ENCODE results near the gene NXPE1.

The NXPE1 gene

DNA sequence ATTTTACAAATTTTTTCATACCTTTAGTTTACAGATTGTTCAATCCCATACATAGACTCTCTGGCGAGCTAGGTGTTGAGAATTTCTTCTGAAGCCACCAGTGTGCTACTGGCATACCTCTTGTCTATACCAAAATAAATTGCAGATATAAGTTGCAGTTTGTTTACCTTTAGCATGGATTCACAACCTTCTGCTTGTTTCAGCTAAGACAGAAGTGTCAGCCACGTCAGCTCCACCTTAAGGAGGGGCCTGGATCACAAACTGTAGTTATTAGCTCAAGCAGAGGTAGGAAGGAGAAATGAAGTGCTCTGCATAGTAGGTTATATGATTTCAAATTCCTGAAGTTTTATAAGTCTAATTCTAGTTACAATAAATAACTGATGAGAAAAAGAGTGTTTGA is 35.9 kb upstream of the NXPE1 start, which contains the start of gene NXPE4:
Gene NXPE4 (minus strand): TSS at position 216 of the 400 bp plus-strand sequence. CDS start 1,027 bp downstream, outside the sequence.
- Mint-ChIP-seq H3K27ac (ENCODE audit: low read depth) (no peak within 1 kb of the TSS), H3K4me1 (no peaks in the 10 kb centered on the region), H3K36me3 (ENCODE audit: insufficient read depth) (no peaks in the 10 kb centered on the region), H3K4me3 (no peak within 1 kb of the TSS), H3K27me3 (peaks cover 11% of the 10 kb centered on the region), H3K9me3 (no peaks in the 10 kb centered on the region)
- DNase-seq (ENCODE audit: low spot score in 2 of 2) (no peak), ATAC-seq (replicated peaks; ENCODE audit: extremely low read depth, poor library complexity, severe bottlenecking) (no peak)

- H3K27me3 Mint-ChIP-seq: peaks cover 11% of the 10 kb centered on the region
- H3K27ac Mint-ChIP-seq (ENCODE audit: low read depth): no peak overlapping the region
These were observed 35.0 kb upstream of the NXPE1 start for GRCh38 chr11:114594703-114595102.

GRCh38 chr11:114587398-114587953 is 27.8 kb upstream of the NXPE1 start:
- Mint-ChIP-seq H3K27ac (ENCODE audit: low read depth) (no peak overlapping the region), H3K4me3 (no peak overlapping the region), H3K36me3 (ENCODE audit: insufficient read depth) (no peaks in the 10 kb centered on the region), H3K4me1 (no peaks in the 10 kb centered on the region), H3K9me3 (peaks cover 20% of the 10 kb centered on the region), H3K27me3 (peaks cover 24% of the 10 kb centered on the region)
- DNase-seq (ENCODE audit: low spot score in 2 of 2): no peak
- ATAC-seq (replicated peaks; ENCODE audit: extremely low read depth, poor library complexity, severe bottlenecking): no peak

More at GRCh38 chr11:114594703-114595102, 35.0 kb upstream of the NXPE1 start:
- Mint-ChIP-seq H3K36me3 (ENCODE audit: insufficient read depth) (no peaks in the 10 kb centered on the region), H3K4me3 (no peak overlapping the region), H3K9me3 (no peaks in the 10 kb centered on the region), H3K4me1 (no peaks in the 10 kb centered on the region)
- ATAC-seq (replicated peaks; ENCODE audit: extremely low read depth, poor library complexity, severe bottlenecking): no peak
- DNase-seq (ENCODE audit: low spot score in 2 of 2): no peak

DNA sequence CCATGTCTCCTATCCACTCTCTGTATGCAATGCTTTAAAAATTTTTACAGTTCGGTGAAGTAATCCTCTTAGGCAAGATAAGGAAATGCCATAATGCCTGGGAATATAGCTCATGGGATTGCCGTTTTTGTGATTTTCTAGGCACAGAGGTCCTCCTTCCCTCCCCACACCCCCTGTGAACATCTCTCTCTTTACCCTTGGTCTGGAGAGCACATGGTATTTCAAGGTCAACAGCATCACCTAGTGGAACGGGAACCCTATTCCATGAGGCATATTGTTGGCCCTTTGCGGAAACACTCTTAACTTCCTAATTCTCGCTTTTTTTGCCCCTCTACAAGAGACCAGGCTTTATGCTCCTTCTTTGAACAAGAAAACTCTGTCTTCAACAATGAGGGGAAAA is 27.1 kb upstream of the NXPE1 start:
- no peak for ATAC-seq (replicated peaks; ENCODE audit: extremely low read depth, poor library complexity, severe bottlenecking)
- Mint-ChIP-seq H3K4me1 (no peaks in the 10 kb centered on the region), H3K4me3 (no peak overlapping the region), H3K9me3 (peaks cover 20% of the 10 kb centered on the region), H3K27ac (ENCODE audit: low read depth) (no peak overlapping the region), H3K36me3 (ENCODE audit: insufficient read depth) (no peaks in the 10 kb centered on the region), H3K27me3 (peaks cover 18% of the 10 kb centered on the region)
- DNase-seq (ENCODE audit: low spot score in 2 of 2): no peak

DNA sequence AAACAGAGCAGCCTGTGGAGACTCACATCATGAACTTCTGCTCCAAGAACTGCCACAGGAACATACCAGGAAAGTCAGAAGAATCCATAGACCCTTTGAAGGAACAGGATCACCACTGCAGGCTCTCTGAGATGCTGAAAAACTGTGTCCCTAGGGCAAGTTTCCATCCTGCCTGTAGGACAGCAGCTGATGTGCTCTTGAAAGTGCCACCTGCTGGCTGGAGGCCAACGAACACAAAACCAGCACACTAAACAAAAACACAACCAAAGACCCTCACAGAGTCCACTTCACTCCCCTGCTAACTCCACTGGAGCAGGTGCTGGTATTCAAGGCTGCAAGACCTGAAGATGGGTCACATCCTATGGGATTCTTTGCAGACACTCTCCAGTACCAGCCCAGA is 12.0 kb upstream of the NXPE1 start:
- H3K27ac Mint-ChIP-seq (ENCODE audit: low read depth): no peak overlapping the region
- no peak for ATAC-seq (replicated peaks; ENCODE audit: extremely low read depth, poor library complexity, severe bottlenecking)
- H3K36me3 Mint-ChIP-seq (ENCODE audit: insufficient read depth): peaks cover 2% of the 10 kb centered on the region
- no peaks in the 10 kb centered on the region for H3K9me3 Mint-ChIP-seq
- DNase-seq (ENCODE audit: low spot score in 2 of 2): no peak
- peaks cover 40% of the 10 kb centered on the region for H3K27me3 Mint-ChIP-seq
- no peak overlapping the region for H3K4me3 Mint-ChIP-seq
- H3K4me1 Mint-ChIP-seq: no peaks in the 10 kb centered on the region

DNA sequence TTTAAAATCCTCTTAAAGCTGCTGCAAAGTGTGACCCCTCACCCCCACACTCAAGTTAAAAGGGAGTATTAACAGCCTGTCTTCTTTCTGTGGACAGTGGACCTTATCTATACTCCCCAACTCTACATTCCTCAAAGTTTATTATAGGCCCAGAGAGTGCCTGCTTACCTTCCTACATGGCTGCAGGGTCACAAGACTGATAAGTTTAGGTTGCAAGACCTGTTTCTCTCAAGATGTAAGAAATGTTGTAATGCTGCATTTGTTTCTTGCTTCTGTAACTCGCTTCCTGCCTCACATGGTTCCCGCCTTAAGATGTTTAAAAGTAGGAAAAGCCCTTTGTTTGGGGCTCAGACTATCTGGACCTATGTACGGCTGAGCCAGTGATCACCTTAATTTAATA is 10.1 kb upstream of the NXPE1 start:
- H3K9me3 Mint-ChIP-seq: no peaks in the 10 kb centered on the region
- H3K27me3 Mint-ChIP-seq: peaks cover 39% of the 10 kb centered on the region
- H3K36me3 Mint-ChIP-seq (ENCODE audit: insufficient read depth): no peaks in the 10 kb centered on the region
- no peak for DNase-seq (ENCODE audit: low spot score in 2 of 2)
- H3K4me3 Mint-ChIP-seq: no peak overlapping the region
- H3K27ac Mint-ChIP-seq (ENCODE audit: low read depth): no peak overlapping the region
- no peak for ATAC-seq (replicated peaks; ENCODE audit: extremely low read depth, poor library complexity, severe bottlenecking)
- no peaks in the 10 kb centered on the region for H3K4me1 Mint-ChIP-seq

- Mint-ChIP-seq H3K27ac (ENCODE audit: low read depth) (no peak overlapping the region), H3K4me3 (no peak overlapping the region), H3K4me1 (no peaks in the 10 kb centered on the region), H3K27me3 (peaks cover 50% of the 10 kb centered on the region), H3K36me3 (ENCODE audit: insufficient read depth) (no peaks in the 10 kb centered on the region), H3K9me3 (no peaks in the 10 kb centered on the region)
- ATAC-seq (replicated peaks; ENCODE audit: extremely low read depth, poor library complexity, severe bottlenecking) (no peak), DNase-seq (ENCODE audit: low spot score in 2 of 2) (no peak)
These were observed 6.6 kb upstream of the NXPE1 start for GRCh38 chr11:114566276-114566675.

DNA sequence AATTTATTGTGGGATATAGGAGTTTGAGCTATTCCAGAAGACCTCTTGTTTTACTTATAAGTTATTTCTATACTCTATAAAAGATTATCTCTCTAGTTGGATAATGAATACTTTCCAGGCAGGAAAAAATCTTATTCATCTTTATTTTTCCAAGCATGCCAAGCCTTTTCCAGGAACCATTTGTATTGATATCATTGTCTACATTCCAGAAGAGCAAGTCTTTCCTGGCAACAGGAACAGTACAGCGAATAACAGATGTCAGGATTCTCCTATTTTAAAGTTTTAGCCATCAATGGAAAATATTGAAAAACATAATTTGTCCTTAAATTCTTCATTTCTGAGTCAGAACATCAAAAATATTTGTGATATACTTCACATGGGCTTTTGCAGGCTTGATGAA is 5.2 kb upstream of the NXPE1 start:
- DNase-seq (ENCODE audit: low spot score in 2 of 2) (no peak), ATAC-seq (replicated peaks; ENCODE audit: extremely low read depth, poor library complexity, severe bottlenecking) (no peak)
- Mint-ChIP-seq H3K9me3 (no peaks in the 10 kb centered on the region), H3K4me3 (no peak overlapping the region), H3K27me3 (peaks cover 53% of the 10 kb centered on the region), H3K4me1 (no peaks in the 10 kb centered on the region), H3K27ac (ENCODE audit: low read depth) (no peak overlapping the region), H3K36me3 (ENCODE audit: insufficient read depth) (no peaks in the 10 kb centered on the region)

GRCh38 chr11:114563077-114563476 is 3.4 kb upstream of the NXPE1 start:
- H3K9me3 Mint-ChIP-seq: no peaks in the 10 kb centered on the region
- H3K27me3 Mint-ChIP-seq: peaks cover 55% of the 10 kb centered on the region
- no peaks in the 10 kb centered on the region for H3K4me1 Mint-ChIP-seq
- ATAC-seq (replicated peaks; ENCODE audit: extremely low read depth, poor library complexity, severe bottlenecking): no peak
- H3K27ac Mint-ChIP-seq (ENCODE audit: low read depth): no peak overlapping the region
- no peak overlapping the region for H3K4me3 Mint-ChIP-seq
- no peaks in the 10 kb centered on the region for H3K36me3 Mint-ChIP-seq (ENCODE audit: insufficient read depth)
- no peak for DNase-seq (ENCODE audit: low spot score in 2 of 2)

- Mint-ChIP-seq H3K27ac (ENCODE audit: low read depth) (no peak overlapping the region), H3K9me3 (no peaks in the 10 kb centered on the region), H3K36me3 (ENCODE audit: insufficient read depth) (no peaks in the 10 kb centered on the region), H3K4me3 (no peak overlapping the region), H3K4me1 (no peaks in the 10 kb centered on the region), H3K27me3 (peaks cover 52% of the 10 kb centered on the region)
- ATAC-seq (replicated peaks; ENCODE audit: extremely low read depth, poor library complexity, severe bottlenecking): no peak
- no peak for DNase-seq (ENCODE audit: low spot score in 2 of 2)
These were observed 2.7 kb upstream of the NXPE1 start for GRCh38 chr11:114562166-114562916.

GRCh38 chr11:114556135-114556534 is 3.5 kb downstream of the NXPE1 start:
- ATAC-seq (replicated peaks; ENCODE audit: extremely low read depth, poor library complexity, severe bottlenecking) (no peak), DNase-seq (ENCODE audit: low spot score in 2 of 2) (no peak)

GRCh38 chr11:114553642-114554041 is 6.0 kb downstream of the NXPE1 start:
- Mint-ChIP-seq H3K4me1 (no peaks in the 10 kb centered on the region), H3K4me3 (no peak overlapping the region), H3K27me3 (no peaks in the 10 kb centered on the region), H3K9me3 (no peaks in the 10 kb centered on the region), H3K27ac (ENCODE audit: low read depth) (no peak overlapping the region), H3K36me3 (ENCODE audit: insufficient read depth) (peaks cover 1% of the 10 kb centered on the region)
- ATAC-seq (replicated peaks; ENCODE audit: extremely low read depth, poor library complexity, severe bottlenecking) (no peak), DNase-seq (ENCODE audit: low spot score in 2 of 2) (no peak)

More at GRCh38 chr11:114556135-114556534, 3.5 kb downstream of the NXPE1 start:
- Mint-ChIP-seq H3K36me3 (ENCODE audit: insufficient read depth) (peaks cover 1% of the 10 kb centered on the region), H3K27ac (ENCODE audit: low read depth) (no peak overlapping the region), H3K4me1 (no peaks in the 10 kb centered on the region), H3K9me3 (no peaks in the 10 kb centered on the region), H3K27me3 (peaks cover 19% of the 10 kb centered on the region), H3K4me3 (no peak overlapping the region)

DNA sequence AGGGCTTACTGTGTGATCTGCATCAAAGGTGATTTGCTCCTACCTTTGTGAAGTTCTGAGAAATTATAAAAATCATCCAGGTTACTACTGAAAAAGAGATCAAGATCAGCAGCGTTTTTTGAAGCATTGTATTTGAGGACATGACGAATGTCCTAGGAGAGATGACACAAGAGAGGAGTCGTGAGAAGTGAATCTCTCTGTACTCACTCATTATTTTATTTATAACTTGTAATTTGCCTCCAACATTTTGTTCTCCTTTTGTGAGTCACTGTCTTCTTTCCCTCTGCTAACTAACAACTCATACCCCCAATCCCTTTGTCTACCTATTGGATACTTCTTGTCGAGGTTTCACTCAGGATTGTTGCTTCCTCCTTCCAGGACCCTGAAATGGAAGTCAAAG is 8.6 kb downstream of the NXPE1 start:
- no peak for ATAC-seq (replicated peaks; ENCODE audit: extremely low read depth, poor library complexity, severe bottlenecking)
- DNase-seq (ENCODE audit: low spot score in 2 of 2): no peak
- Mint-ChIP-seq H3K4me1 (no peaks in the 10 kb centered on the region), H3K27me3 (no peaks in the 10 kb centered on the region), H3K36me3 (ENCODE audit: insufficient read depth) (no peaks in the 10 kb centered on the region), H3K9me3 (no peaks in the 10 kb centered on the region), H3K27ac (ENCODE audit: low read depth) (no peak overlapping the region), H3K4me3 (no peak overlapping the region)

Measured in central memory CD8-positive, alpha-beta T cell (primary cell).